Heart left ventricle (tissue), 16 donors: ENCODE results near the gene ARHGAP5. TPM values are rescaled to one million over a fixed set of nuclear protein-coding genes. Genes with fewer than 3 reads are reported as not detected.

Experiments used
- ATAC-seq, 4 donors: fragments of 200-7000 bp; cut with Tn5 transposase; one replicate each; pipeline ENCODE4 v1.9.1; 2020 to 2022; ENCODE audit warnings: moderate library complexity in 4 of 4, mild to moderate bottlenecking in 3 of 4, moderate number of reproducible peaks in 1 of 4
- DNase-seq, 5 donors: peaks; one replicate each; pipeline ENCODE4 v3.0.0-alpha.2; 2020
- H3K27ac ChIP-seq, 12 donors: fragments of 200-600 bp; sonication (generic) in 4 of 12; one replicate each; pipeline versions ENCODE4 v1.5.0 to v1.8.0; 2016 to 2022; ENCODE audit warnings: mild to moderate bottlenecking in 2 of 12
- H3K27me3 ChIP-seq, 9 donors: fragments of 200-600 bp; sonication (generic) in 2 of 9; one replicate each; pipeline versions ENCODE4 v1.5.1 to v1.8.0; 2016 to 2022; ENCODE audit warnings: mild to moderate bottlenecking in 3 of 9
- H3K36me3 ChIP-seq, 9 donors: fragments of 200-600 bp; sonication (generic) in 2 of 9; one replicate each; pipeline versions ENCODE4 v1.5.0 to v1.8.0; 2018 to 2022; ENCODE audit warnings: mild to moderate bottlenecking in 2 of 9
- H3K4me1 ChIP-seq, 12 donors: fragments of 200-600 bp; sonication (generic) in 4 of 12; one replicate each; pipeline versions ENCODE4 v1.5.0 to v1.8.0; 2016 to 2022; ENCODE audit warnings: mild to moderate bottlenecking in 3 of 12
- H3K4me3 ChIP-seq, 12 donors: fragments of 200-600 bp; sonication (generic) in 4 of 12; one replicate each; pipeline versions ENCODE4 v1.5.0 to v1.8.0; 2017 to 2022; ENCODE audit warnings: mild to moderate bottlenecking in 9 of 12, moderate library complexity in 4 of 12
- H3K9me3 ChIP-seq, 12 donors: fragments of 200-600 bp; sonication (generic) in 4 of 12; one replicate each; pipeline versions ENCODE4 v1.5.0 to v1.8.0; 2016 to 2022; ENCODE audit warnings: mild to moderate bottlenecking in 1 of 12
- POLR2A ChIP-seq, 2 donors: fragments of 450-650 bp; IDR thresholded peaks; one replicate each; pipeline ENCODE4 v1.6.1; 2017; ENCODE audit warnings: antibody characterized with exemption in 2 of 2, mild to moderate bottlenecking in 2 of 2, moderate library complexity in 2 of 2
- WGBS, 4 donors: extraction: QIAGEN DNeasy Blood & Tissue Kit in 2 of 4; methylation state at CpG; one replicate each; pipeline versions ENCODE4 v1.1.5 to v1.1.7; 2013 to 2018; 5-methylcytosine and 5-hydroxymethylcytosine counted together
- intact Hi-C, 10 donors: fragments of 100-400 bp; cut with DNase I; formaldehyde crosslinking; loops; one replicate each; pipeline versions ENCODE4 v1.11.1 to v1.14.2; 2022
- polyA plus RNA-seq, 2 donors: library from polyadenylated mRNA; stranded (reverse); fragments of 200-250 nt; gene quantifications; one replicate each; pipeline ENCODE4 v1.2.3, GENCODE V29; 2013
- total RNA-seq, 9 donors: library from RNA; depleted of rRNA in 2 of 9; stranded (reverse); fragments of >200 nt in 2 of 9; fragmentation: NEBNext Ultra II Directional in 3 of 9; extraction: Animal tissue kit (Norgen Biotek cat#: 25700) in 3 of 9; gene quantifications; one replicate each; pipeline versions ENCODE4 v1.1.0 to v1.2.4, GENCODE V29; 2016 to 2023
- TF ChIP-seq, protein P1 (sequence below), 12 donors: fragments of 200-600 bp; sonication (generic) in 4 of 12; IDR thresholded peaks; one replicate each; pipeline versions ENCODE4 v1.5.0 to v1.8.0; 2018 to 2022; ENCODE audit warnings: antibody characterized with exemption in 12 of 12, mild to moderate bottlenecking in 5 of 12
- donor health status: ischemic (EF 13 %, LVEDD 7.1; RV severe dilation, severe dysfunction).
- donor health status: healthy with polysubstance abuse.
- donor health status: DM: no; HTN: yes; CAD: no.
- donor health status: DM: no; HTN: no; CAD: no.
- donor health status: ischemic (EF 25% LVEDD 6.9; RV normal size, moderate dysfunction).
- donor health status: ischemic (EF 25% LVEDD 5.7; RV mildly dilated, moderate dysfunction).
- donor health status: healthy.
- donor health status: DM: yes; HTN: yes; CAD: no.
- donor health status: ischemic (EF 35%, LVEDD 5.7; RV mildly dilated, moderate dysfunction).
- donor health status: nonischemic (EF 11% LVEDD 7.7; RV severe dilation, severe dysfunction).
- donor health status: DM: yes; HTN: yes; CAD: no.
- donor health status: PGD.
- donor health status: ischemic (EF 29% LVEDD 5.4; RV normal size, mild dysfunction).
- donor health status: nonischemic (EF 23%, LVEDD 6.1; RV moderate dilation, normal function).

The ARHGAP5 gene
- total and polyA plus RNA-seq, 11 donors: 21.0 to 277 (median 243) TPM

DNA sequence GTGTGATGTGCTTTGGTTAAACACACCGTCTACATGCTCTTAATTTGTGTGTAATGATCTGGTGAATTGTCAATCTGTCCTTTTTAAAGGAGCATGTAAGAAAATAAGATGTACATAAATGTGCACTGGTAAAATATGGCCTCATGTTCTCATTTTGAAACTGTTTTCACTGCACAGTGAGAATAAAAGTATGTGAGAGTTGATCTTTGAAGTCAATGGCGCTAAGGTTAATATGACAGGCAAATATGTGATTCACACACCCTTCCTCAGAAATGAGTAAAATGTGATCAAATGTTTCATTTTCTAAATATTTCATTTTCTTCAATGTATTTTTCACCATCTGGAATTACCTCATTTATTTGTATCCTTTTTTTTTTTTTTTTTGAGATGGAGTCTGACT lies 116.4 kb downstream of the ARHGAP5 start:
- H3K4me1 ChIP-seq: peaks cover 0 to 4% (median 0%) of the 10 kb centered on the region in 12 donors
- WGBS, 4 donors: 92 to 97% (median 95%) methylated on average over 2 of the region's 2 CpGs
- H3K36me3 ChIP-seq: no peaks in the 10 kb centered on the region
- H3K4me3 ChIP-seq: no peak overlapping the region
- no peak overlapping the region for H3K27ac ChIP-seq
- ATAC-seq (no peak), DNase-seq (no peak)
- intact Hi-C loops: no loop called here
- TF ChIP-seq, protein P1, sequence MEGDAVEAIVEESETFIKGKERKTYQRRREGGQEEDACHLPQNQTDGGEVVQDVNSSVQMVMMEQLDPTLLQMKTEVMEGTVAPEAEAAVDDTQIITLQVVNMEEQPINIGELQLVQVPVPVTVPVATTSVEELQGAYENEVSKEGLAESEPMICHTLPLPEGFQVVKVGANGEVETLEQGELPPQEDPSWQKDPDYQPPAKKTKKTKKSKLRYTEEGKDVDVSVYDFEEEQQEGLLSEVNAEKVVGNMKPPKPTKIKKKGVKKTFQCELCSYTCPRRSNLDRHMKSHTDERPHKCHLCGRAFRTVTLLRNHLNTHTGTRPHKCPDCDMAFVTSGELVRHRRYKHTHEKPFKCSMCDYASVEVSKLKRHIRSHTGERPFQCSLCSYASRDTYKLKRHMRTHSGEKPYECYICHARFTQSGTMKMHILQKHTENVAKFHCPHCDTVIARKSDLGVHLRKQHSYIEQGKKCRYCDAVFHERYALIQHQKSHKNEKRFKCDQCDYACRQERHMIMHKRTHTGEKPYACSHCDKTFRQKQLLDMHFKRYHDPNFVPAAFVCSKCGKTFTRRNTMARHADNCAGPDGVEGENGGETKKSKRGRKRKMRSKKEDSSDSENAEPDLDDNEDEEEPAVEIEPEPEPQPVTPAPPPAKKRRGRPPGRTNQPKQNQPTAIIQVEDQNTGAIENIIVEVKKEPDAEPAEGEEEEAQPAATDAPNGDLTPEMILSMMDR (IDR thresholded peaks at IDR 0.05): no peak
- TF ChIP-seq POLR2A (IDR thresholded peaks at IDR 0.05): no peak
- H3K9me3 ChIP-seq: no peaks in the 10 kb centered on the region
- no peaks in the 10 kb centered on the region for H3K27me3 ChIP-seq

DNA sequence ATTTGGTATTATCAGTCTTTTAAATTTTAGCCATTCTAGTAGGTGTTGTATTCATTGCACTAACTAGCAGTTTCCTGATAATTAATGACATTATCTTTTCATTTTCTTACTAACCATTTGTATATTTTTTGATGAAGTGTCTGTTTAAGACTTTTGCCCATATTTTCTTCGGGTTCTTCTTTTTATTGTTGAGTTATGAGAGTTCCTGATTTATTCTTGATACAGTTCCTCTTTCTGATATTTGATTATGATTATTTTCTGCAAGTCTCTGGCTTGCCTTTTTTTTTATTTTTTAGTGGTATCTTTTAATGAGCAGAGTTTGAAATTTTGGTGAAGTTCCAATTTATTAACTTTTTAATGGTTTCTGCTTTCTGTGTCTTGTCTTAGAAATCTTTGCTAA lies 118.5 kb downstream of the ARHGAP5 start:
- H3K27me3 ChIP-seq: no peaks in the 10 kb centered on the region
- no peak for DNase-seq
- no peak for ATAC-seq
- no peak overlapping the region for H3K27ac ChIP-seq
- no peak overlapping the region for H3K4me3 ChIP-seq
- WGBS, 4 donors: 68 to 80% (median 73%) methylated on average over 1 of the region's 1 CpG
- TF ChIP-seq, protein P1 (IDR thresholded peaks at IDR 0.05): no peak
- TF ChIP-seq POLR2A (IDR thresholded peaks at IDR 0.05): no peak
- no peaks in the 10 kb centered on the region for H3K9me3 ChIP-seq
- intact Hi-C loops: no loop called here
- peaks cover 0 to 4% (median 0%) of the 10 kb centered on the region in 12 donors for H3K4me1 ChIP-seq
- H3K36me3 ChIP-seq: no peaks in the 10 kb centered on the region

GRCh38 chr14:32197919-32198318 lies 120.8 kb downstream of the ARHGAP5 start:
- ATAC-seq (no peak), DNase-seq (no peak)
- Histone ChIP-seq H3K4me3 (no peak overlapping the region), H3K9me3 (no peaks in the 10 kb centered on the region), H3K27ac (no peak overlapping the region), H3K27me3 (peaks cover 0 to 2% (median 0%) of the 10 kb centered on the region in 9 donors), H3K4me1 (peaks cover 0 to 27% (median 7%) of the 10 kb centered on the region in 12 donors), H3K36me3 (no peaks in the 10 kb centered on the region)
- WGBS, 4 donors: 73 to 84% (median 79%) methylated on average over 1 of the region's 1 CpG
- TF ChIP-seq POLR2A (IDR thresholded peaks at IDR 0.05): no peak
- TF ChIP-seq, protein P1 (IDR thresholded peaks at IDR 0.05): no peak
- intact Hi-C loops: no loop called here

DNA sequence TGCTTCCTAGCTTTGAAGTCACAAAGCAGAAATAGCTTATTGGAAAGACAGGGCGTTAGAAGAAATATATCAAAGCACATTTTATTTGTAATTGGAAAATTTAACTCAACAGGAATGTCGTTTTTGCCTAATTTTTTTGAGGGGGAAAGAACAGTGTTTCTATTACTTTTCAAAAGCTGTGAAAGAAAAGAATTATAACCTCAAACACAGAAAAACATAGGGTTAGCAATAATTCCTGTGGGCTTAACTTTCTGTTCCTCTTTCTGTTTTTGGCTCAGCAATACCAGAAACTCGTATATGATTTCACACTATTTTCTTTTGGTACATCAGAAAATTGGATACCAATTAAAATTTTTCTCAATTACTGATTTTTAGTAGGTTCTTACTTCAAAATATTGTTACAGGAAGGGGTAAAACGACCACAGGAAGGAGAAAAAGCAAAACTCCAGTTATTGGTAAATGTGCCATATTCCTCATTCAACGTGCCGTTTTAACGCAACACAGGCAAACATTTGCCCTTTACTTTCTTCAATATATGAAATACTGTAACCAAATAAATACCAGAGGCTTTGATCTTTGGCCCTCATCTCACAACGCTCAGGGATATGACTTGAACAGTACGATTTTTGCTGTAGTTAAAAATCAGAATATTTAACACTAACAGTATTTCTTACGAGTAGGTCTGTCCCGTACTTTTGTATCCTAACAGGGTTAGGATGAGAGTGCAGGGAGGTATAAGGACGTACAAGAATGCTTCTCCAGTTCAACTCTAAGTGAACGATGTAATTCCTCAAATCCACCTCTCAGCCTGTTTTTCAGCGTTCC lies 123.5 kb downstream of the ARHGAP5 start:
- Histone ChIP-seq H3K36me3 (no peaks in the 10 kb centered on the region), H3K27me3 (peaks cover 0 to 11% (median 0%) of the 10 kb centered on the region in 9 donors), H3K4me3 (peak overlapping the region; percentile 37 to 81 (median 71)), H3K9me3 (no peaks in the 10 kb centered on the region), H3K4me1 (peaks cover 0 to 39% (median 7%) of the 10 kb centered on the region in 12 donors), H3K27ac (peak overlapping the region in 11 of 12 donors; percentile 86 to 95 (median 91))
- TF ChIP-seq, protein P1 (IDR thresholded peaks at IDR 0.05): no peak
- no peak for TF ChIP-seq POLR2A (IDR thresholded peaks at IDR 0.05)
- ATAC-seq (no peak), DNase-seq (no peak)
- 13 to 18% (median 15%) methylated on average over 14 of the region's 14 CpGs for WGBS, 4 donors
- intact Hi-C loops: loop anchor here in 5 of 10 donors (2.0 to 5.0 kb wide), 4 partner anchors 52 to 273 kb away; partner anchors contain the start of gene ARHGAP5 (in 3 of the 5)
